Loucy (cell line): Measurements from ENCODE around the gene FERD3L.

ENCODE experiments used
- EZH2phosphoT487 ChIP-seq: fragments of 200-600 bp; IDR thresholded peaks from 2 replicates; pipeline ENCODE4 v1.6.1; 2018; ENCODE audit warnings: antibody characterized with exemption, mild to moderate bottlenecking, moderate library complexity, borderline replicate concordance
- TF ChIP-seq, protein P1 (sequence below): fragments of 200-600 bp; sonication (generic); conservative IDR thresholded peaks from 2 replicates; pipeline ENCODE4 v1.5.1; 2014; ENCODE audit warnings: mild to moderate bottlenecking, antibody characterized with exemption, low read length

DNA sequence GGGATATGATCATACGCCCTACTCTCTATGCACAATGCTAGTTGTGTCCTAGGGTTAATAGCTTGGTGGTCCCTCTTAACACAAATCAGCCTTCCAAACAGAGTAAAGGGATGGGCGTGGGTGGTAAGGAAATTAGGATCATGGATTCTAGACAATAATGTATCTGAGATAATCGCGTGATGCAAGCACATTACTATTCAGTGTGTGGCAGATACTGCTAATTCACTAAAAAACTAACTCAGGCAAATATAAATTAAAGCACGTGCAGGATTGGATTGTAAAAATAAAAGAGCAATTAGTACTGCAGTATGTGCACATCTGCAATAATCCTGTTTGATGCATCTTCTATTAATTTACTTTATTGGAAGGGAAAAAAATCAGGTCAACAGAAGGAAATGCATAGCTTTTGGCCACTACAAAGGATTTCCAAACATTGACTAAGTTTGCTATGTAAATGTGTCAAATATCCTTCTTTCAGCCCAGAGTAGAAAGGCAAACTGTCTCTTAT, 49.8 kb downstream of the FERD3L start:
- TF ChIP-seq, protein P1, sequence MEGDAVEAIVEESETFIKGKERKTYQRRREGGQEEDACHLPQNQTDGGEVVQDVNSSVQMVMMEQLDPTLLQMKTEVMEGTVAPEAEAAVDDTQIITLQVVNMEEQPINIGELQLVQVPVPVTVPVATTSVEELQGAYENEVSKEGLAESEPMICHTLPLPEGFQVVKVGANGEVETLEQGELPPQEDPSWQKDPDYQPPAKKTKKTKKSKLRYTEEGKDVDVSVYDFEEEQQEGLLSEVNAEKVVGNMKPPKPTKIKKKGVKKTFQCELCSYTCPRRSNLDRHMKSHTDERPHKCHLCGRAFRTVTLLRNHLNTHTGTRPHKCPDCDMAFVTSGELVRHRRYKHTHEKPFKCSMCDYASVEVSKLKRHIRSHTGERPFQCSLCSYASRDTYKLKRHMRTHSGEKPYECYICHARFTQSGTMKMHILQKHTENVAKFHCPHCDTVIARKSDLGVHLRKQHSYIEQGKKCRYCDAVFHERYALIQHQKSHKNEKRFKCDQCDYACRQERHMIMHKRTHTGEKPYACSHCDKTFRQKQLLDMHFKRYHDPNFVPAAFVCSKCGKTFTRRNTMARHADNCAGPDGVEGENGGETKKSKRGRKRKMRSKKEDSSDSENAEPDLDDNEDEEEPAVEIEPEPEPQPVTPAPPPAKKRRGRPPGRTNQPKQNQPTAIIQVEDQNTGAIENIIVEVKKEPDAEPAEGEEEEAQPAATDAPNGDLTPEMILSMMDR, result no peak
- no peak for TF ChIP-seq EZH2phosphoT487
